HG03432 (cell line): ENCODE data around the gene SLC30A7.
"Not testable (repeated sequence)": the region's sequence is repeated elsewhere in the genome, so short reads cannot be mapped to it uniquely, and the experiment has no call there.

Experiments
- ATAC-seq: cut with Tn5 transposase; IDR thresholded peaks from one replicate; pipeline ENCODE4 v1.9.1; 2021; ENCODE audit warnings: mild to moderate bottlenecking, moderate library complexity; ENCODE audit not compliant: unreplicated experiment

Gene SLC30A7

GRCh38 chr1:100889869-100890482, 5.9 kb upstream of the SLC30A7 start:
- not testable (repeated sequence) for ATAC-seq

- no peak for ATAC-seq
Observed at GRCh38 chr1:100891380-100891779, 4.5 kb upstream of the SLC30A7 start.

GRCh38 chr1:100892554-100892953, 3.3 kb upstream of the SLC30A7 start:
- no peak for ATAC-seq

- ATAC-seq: no peak
Observed at GRCh38 chr1:100893718-100894117, 2.2 kb upstream of the SLC30A7 start.

GRCh38 chr1:100894603-100895539, 1.0 kb upstream of the SLC30A7 start, which contains the start of gene EXTL2:
TSS of gene EXTL2 (minus strand) at chr1:100894842. CDS start at chr1:100888757, 6,085 bp downstream.
- peak; percentile 46 for ATAC-seq

GRCh38 chr1:100896481-100896982, 642 bp downstream of the SLC30A7 start:
- ATAC-seq: peak; percentile 34

GRCh38 chr1:100902365-100902764, 6.5 kb downstream of the SLC30A7 start:
- no peak for ATAC-seq

- no peak for ATAC-seq
Observed at GRCh38 chr1:100903777-100904176, 7.9 kb downstream of the SLC30A7 start.

- no peak for ATAC-seq
Observed at GRCh38 chr1:100904528-100904927, 8.6 kb downstream of the SLC30A7 start.

GRCh38 chr1:100905181-100905580, 9.3 kb downstream of the SLC30A7 start:
- no peak for ATAC-seq

GRCh38 chr1:100907887-100908286, 12.0 kb downstream of the SLC30A7 start:
- no peak for ATAC-seq

- ATAC-seq: no peak
Observed at GRCh38 chr1:100909018-100909417, 13.1 kb downstream of the SLC30A7 start.

GRCh38 chr1:100912019-100912418, 16.1 kb downstream of the SLC30A7 start:
- no peak for ATAC-seq

- no peak for ATAC-seq
Observed at GRCh38 chr1:100921110-100921706, 25.3 kb downstream of the SLC30A7 start.

- no peak for ATAC-seq
Observed at GRCh38 chr1:100924212-100924611, 28.3 kb downstream of the SLC30A7 start.

- no peak for ATAC-seq
Observed at GRCh38 chr1:100924991-100925390, 29.1 kb downstream of the SLC30A7 start.

- no peak for ATAC-seq
Observed at GRCh38 chr1:100926240-100926639, 30.4 kb downstream of the SLC30A7 start.

- peak; percentile 68 for ATAC-seq
Observed at GRCh38 chr1:100927276-100927675, 31.4 kb downstream of the SLC30A7 start.

GRCh38 chr1:100928128-100928527, 32.2 kb downstream of the SLC30A7 start:
- no peak for ATAC-seq

- ATAC-seq: no peak
Observed at GRCh38 chr1:100930494-100930893, 34.6 kb downstream of the SLC30A7 start.

GRCh38 chr1:100931716-100932115, 35.8 kb downstream of the SLC30A7 start:
- ATAC-seq: no peak
